GM12878 (cell line): ENCODE data around the gene CREB3L1. TPM values are rescaled to one million over a fixed set of nuclear protein-coding genes. Genes with fewer than 3 reads are reported as not detected.

Experiments used
- ATAC-seq: fragments of 200-7000 bp; cut with Tn5 transposase; 3 replicates; pipeline ENCODE4 v1.9.1; 2020; ENCODE audit warnings: mild to moderate bottlenecking, moderate library complexity
- BruUV-seq: library from RNA; stranded (reverse); fragments of 400-500 nt; replicated peaks from 2 replicates; lab custom pipeline; 2021; lab: Mats Ljungman, UMichigan
- CTCF ChIA-PET: fragments of 300-600 bp; sonication (Branson Sonifier 250); formaldehyde crosslinking; extraction: SDS; loops from one replicate; lab custom pipeline; 2021; ENCODE audit warnings: inconsistent platforms; lab: Yijun Ruan, JAX
- POLR2A ChIA-PET: fragments of 350-600 bp; formaldehyde crosslinking; extraction: SDS; loops from one replicate; lab custom pipeline; 2021; ENCODE audit warnings: inconsistent platforms; lab: Charles Lee
- RAD21 ChIA-PET: fragments of 300-600 bp; sonication (Branson Sonifier 250); formaldehyde crosslinking; loops from one replicate; lab custom pipeline; 2023; ENCODE audit warnings: antibody characterized with exemption; ENCODE audit not compliant: unreplicated experiment; lab: Charles Lee
- SMC1A ChIA-PET: fragments of 300-600 bp; sonication (Branson Sonifier 250); formaldehyde crosslinking; loops from one replicate; lab custom pipeline; 2023; ENCODE audit not compliant: unreplicated experiment, uncharacterized antibody; lab: Charles Lee
- DNase-seq: peaks from one replicate; pipeline ENCODE4 v3.0.0-alpha.2; 2011; ENCODE audit warnings: low read depth, low spot score
- FAIRE-seq: peaks from 3 replicates; lab custom pipeline; 2011; peaks lifted over from hg19 to GRCh38; lab: Jason Lieb, UNC
- H2AFZ ChIP-seq: 2 replicates; pipeline ENCODE4 v1.6.0; 2011; ENCODE audit warnings: low read depth, low read length, control low read depth; ENCODE audit not compliant: control insufficient read depth
- H3K27ac ChIP-seq: 2 replicates; pipeline ENCODE4 v1.5.1; 2011; ENCODE audit warnings: control low read depth; ENCODE audit not compliant: control insufficient read depth, insufficient read depth
- H3K27me3 ChIP-seq, 2 experiments: replicated peaks in 1 of 2; 2 replicates each; pipeline versions ENCODE4 v1.6.0 to v1.6.1; 2011; ENCODE audit warnings: low read length in 1 of 2; ENCODE audit not compliant: control insufficient read depth in 2 of 2, insufficient read depth in 2 of 2
- H3K36me3 ChIP-seq, 2 experiments: 2 replicates each; pipeline ENCODE4 v1.5.1; 2011; ENCODE audit warnings: low read length in 1 of 2; ENCODE audit not compliant: control insufficient read depth in 2 of 2, insufficient read depth in 2 of 2
- H3K4me1 ChIP-seq: 2 replicates; pipeline ENCODE4 v1.6.1; 2011; ENCODE audit warnings: mild to moderate bottlenecking, low read length, moderate library complexity, mixed read lengths; ENCODE audit not compliant: control insufficient read depth, insufficient read depth
- H3K4me2 ChIP-seq: 2 replicates; pipeline ENCODE4 v1.6.0; 2011; ENCODE audit warnings: control low read depth; ENCODE audit not compliant: control insufficient read depth, insufficient read depth
- H3K4me3 ChIP-seq: fragments of 200-600 bp; sonication (generic); 2 replicates; pipeline ENCODE4 v1.5.1; 2016
- H3K79me2 ChIP-seq: 2 replicates; pipeline ENCODE4 v1.6.0; 2011; ENCODE audit warnings: low read length; ENCODE audit not compliant: control insufficient read depth, insufficient read depth
- H3K9ac ChIP-seq: 2 replicates; pipeline ENCODE4 v1.8.0; 2011; ENCODE audit warnings: low read length, control low read depth, mixed read lengths; ENCODE audit not compliant: control insufficient read depth, insufficient read depth
- H3K9me3 ChIP-seq: replicated peaks from 3 replicates; pipeline ENCODE4 v1.5.1; 2011; ENCODE audit warnings: mild to moderate bottlenecking, low read length; ENCODE audit not compliant: control insufficient read depth, insufficient read depth
- H4K20me1 ChIP-seq: 2 replicates; pipeline ENCODE4 v1.6.0; 2011; ENCODE audit not compliant: control insufficient read depth, insufficient read depth
- BRCA1 ChIP-seq: IDR thresholded peaks from 2 replicates; pipeline ENCODE4 v1.6.1; 2011; ENCODE audit warnings: low read depth, low read length, improper control_type of control experiment
- EED ChIP-seq: sonication (generic); IDR thresholded peaks from 2 replicates; pipeline ENCODE4 v1.6.1; 2016; ENCODE audit warnings: antibody characterized with exemption, low read depth
- IRF3 ChIP-seq: fragments of 450-650 bp; IDR thresholded peaks from 2 replicates; pipeline ENCODE4 v1.6.1; 2014; ENCODE audit warnings: mild to moderate bottlenecking
- KLF5 ChIP-seq: fragments of 450-650 bp; IDR thresholded peaks from 2 replicates; pipeline ENCODE4 v1.6.1; 2014; ENCODE audit warnings: mild to moderate bottlenecking; ENCODE audit not compliant: partially characterized antibody
- NR2C1 ChIP-seq: fragments of 450-650 bp; IDR thresholded peaks from 2 replicates; pipeline ENCODE4 v1.6.1; 2017; ENCODE audit warnings: antibody characterized with exemption, mild to moderate bottlenecking, moderate library complexity
- SREBF2 ChIP-seq: IDR thresholded peaks from 2 replicates; pipeline ENCODE4 v1.6.1; 2012; ENCODE audit warnings: mild to moderate bottlenecking, low read length
- ZBED1 ChIP-seq: IDR thresholded peaks from 2 replicates; pipeline ENCODE4 v1.6.1; 2016; ENCODE audit warnings: borderline replicate concordance
- WGBS: methylation state at CpG from one replicate; pipeline ENCODE4 v1.1.6; 2016; ENCODE audit warnings: low lambda C conversion rate; ENCODE audit not compliant: insufficient replicate concordance, insufficient coverage; ENCODE audit errors: missing lambda C conversion rate; 5-methylcytosine and 5-hydroxymethylcytosine counted together
- in situ Hi-C: fragments of 300-500 bp; cut with MboI; formaldehyde crosslinking; loops from 9 replicates; pipeline ENCODE4 v1.14.3; 2018; ENCODE audit warnings: mixed read lengths
- intact Hi-C: fragments of 100-400 bp; cut with micrococcal nuclease; formaldehyde crosslinking; loops from one replicate; pipeline ENCODE4 v1.14.2; 2022; ENCODE audit not compliant: unreplicated experiment
- polyA plus RNA-seq, 11 experiments: library from polyadenylated mRNA; depleted of rRNA in 4 of 11; unstranded in 6 of 11; stranded (reverse) in 5 of 11; fragments of >200 nt; fragmentation: Nextera tagmentation in 4 of 11; fragmentation: Illumina TruSeq in 1 of 11; extraction: Ambion mirVana in 4 of 11; extraction: Trizol in 1 of 11; gene quantifications; 1 replicate in 1 of 11; 2 replicates in 10 of 11; pipeline versions ENCODE4 v1.2.1 to v1.2.3, GENCODE V29; 2011 to 2016; ENCODE audit warnings: inconsistent platforms in 2 of 11, missing spikeins in 2 of 11, low read depth in 1 of 11
- total RNA-seq, 4 experiments: library from RNA; depleted of rRNA in 3 of 4; stranded (reverse); fragments of >200 nt in 3 of 4; fragmentation: Illumina TruSeq in 1 of 4; extraction: Trizol in 1 of 4; gene quantifications; 2 replicates each; pipeline versions ENCODE4 v1.2.1 to v1.2.3, GENCODE V29; 2013 to 2021
- TF ChIP-seq, protein P1 (sequence below): fragments of 450-650 bp; IDR thresholded peaks from 2 replicates; pipeline ENCODE4 v1.6.1; 2017; ENCODE audit warnings: borderline replicate concordance
- TF ChIP-seq, protein P2 (sequence below): fragments of 450-650 bp; IDR thresholded peaks from 2 replicates; pipeline ENCODE4 v1.6.1; 2016; ENCODE audit warnings: mild to moderate bottlenecking
- TF ChIP-seq, protein P3 (sequence below): IDR thresholded peaks from 2 replicates; pipeline ENCODE4 v1.6.1; 2012; ENCODE audit warnings: improper control_type of control experiment, low read depth, low read length; ENCODE audit not compliant: insufficient replicate concordance
- TF ChIP-seq, protein P4 (sequence below): IDR thresholded peaks from 2 replicates; pipeline ENCODE4 v1.6.1; 2011; ENCODE audit warnings: mild to moderate bottlenecking, low read depth, low read length, moderate library complexity; ENCODE audit not compliant: insufficient replicate concordance

The CREB3L1 gene
- total and polyA plus RNA-seq, 10 of the 15 experiments (the other 5 are each of a cell fraction or from before 2014, with no cell fraction given): 0.03 to 1.4 (median 0.22) TPM

GRCh38 chr11:46285594-46286033 lies 8.2 kb downstream of the CREB3L1 start:
- Histone ChIP-seq H3K27me3 (no peaks in the 10 kb centered on the region), H3K79me2 (peaks cover 13% of the 10 kb centered on the region), H3K9ac (no peak overlapping the region), H2AFZ (no peak overlapping the region), H3K4me1 (peaks cover 10% of the 10 kb centered on the region; the same call in 1 of the 2 replicates), H4K20me1 (no peaks in the 10 kb centered on the region), H3K4me2 (peak overlapping the region; percentile 53), H3K36me3 (no peaks in the 10 kb centered on the region), H3K27ac (no peak overlapping the region), H3K9me3 (no peaks in the 10 kb centered on the region), H3K4me3 (peak overlapping the region; percentile 14; the same call in 1 of the 2 replicates)
- RAD21 ChIA-PET: interaction anchor here (1.0 to 1.6 kb wide), 3 partner anchors 10 to 24 kb away, joined by 3 to 5 read pairs (median 3); no protein-coding TSS in a partner anchor
- no peak for DNase-seq
- WGBS: 42% methylated on average over 11 of the region's 11 CpGs
- POLR2A ChIA-PET: interaction anchor here (2.1 kb wide), 1 partner anchor 14 kb away, joined by 8 read pairs; no protein-coding TSS in a partner anchor
- FAIRE-seq: no peak
- no TSS peak for BruUV-seq
- in situ Hi-C loops: no loop called here
- SMC1A ChIA-PET: interaction anchor here (0.8 to 1.9 kb wide), 5 partner anchors 14 to 28 kb away, joined by 3 to 6 read pairs (median 5); no protein-coding TSS in a partner anchor
- ATAC-seq: no peak
- intact Hi-C loops: no loop called here
- TF ChIP-seq IRF3 (no peak), EED (no peak), ZBED1 (no peak), NR2C1 (no peak), BRCA1 (no peak), SREBF2 (no peak), KLF5 (no peak)
- TF ChIP-seq, protein P1, sequence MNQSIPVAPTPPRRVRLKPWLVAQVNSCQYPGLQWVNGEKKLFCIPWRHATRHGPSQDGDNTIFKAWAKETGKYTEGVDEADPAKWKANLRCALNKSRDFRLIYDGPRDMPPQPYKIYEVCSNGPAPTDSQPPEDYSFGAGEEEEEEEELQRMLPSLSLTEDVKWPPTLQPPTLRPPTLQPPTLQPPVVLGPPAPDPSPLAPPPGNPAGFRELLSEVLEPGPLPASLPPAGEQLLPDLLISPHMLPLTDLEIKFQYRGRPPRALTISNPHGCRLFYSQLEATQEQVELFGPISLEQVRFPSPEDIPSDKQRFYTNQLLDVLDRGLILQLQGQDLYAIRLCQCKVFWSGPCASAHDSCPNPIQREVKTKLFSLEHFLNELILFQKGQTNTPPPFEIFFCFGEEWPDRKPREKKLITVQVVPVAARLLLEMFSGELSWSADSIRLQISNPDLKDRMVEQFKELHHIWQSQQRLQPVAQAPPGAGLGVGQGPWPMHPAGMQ: no peak
- TF ChIP-seq, protein P2, sequence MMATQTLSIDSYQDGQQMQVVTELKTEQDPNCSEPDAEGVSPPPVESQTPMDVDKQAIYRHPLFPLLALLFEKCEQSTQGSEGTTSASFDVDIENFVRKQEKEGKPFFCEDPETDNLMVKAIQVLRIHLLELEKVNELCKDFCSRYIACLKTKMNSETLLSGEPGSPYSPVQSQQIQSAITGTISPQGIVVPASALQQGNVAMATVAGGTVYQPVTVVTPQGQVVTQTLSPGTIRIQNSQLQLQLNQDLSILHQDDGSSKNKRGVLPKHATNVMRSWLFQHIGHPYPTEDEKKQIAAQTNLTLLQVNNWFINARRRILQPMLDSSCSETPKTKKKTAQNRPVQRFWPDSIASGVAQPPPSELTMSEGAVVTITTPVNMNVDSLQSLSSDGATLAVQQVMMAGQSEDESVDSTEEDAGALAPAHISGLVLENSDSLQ: peak; percentile 83
- TF ChIP-seq, protein P3, sequence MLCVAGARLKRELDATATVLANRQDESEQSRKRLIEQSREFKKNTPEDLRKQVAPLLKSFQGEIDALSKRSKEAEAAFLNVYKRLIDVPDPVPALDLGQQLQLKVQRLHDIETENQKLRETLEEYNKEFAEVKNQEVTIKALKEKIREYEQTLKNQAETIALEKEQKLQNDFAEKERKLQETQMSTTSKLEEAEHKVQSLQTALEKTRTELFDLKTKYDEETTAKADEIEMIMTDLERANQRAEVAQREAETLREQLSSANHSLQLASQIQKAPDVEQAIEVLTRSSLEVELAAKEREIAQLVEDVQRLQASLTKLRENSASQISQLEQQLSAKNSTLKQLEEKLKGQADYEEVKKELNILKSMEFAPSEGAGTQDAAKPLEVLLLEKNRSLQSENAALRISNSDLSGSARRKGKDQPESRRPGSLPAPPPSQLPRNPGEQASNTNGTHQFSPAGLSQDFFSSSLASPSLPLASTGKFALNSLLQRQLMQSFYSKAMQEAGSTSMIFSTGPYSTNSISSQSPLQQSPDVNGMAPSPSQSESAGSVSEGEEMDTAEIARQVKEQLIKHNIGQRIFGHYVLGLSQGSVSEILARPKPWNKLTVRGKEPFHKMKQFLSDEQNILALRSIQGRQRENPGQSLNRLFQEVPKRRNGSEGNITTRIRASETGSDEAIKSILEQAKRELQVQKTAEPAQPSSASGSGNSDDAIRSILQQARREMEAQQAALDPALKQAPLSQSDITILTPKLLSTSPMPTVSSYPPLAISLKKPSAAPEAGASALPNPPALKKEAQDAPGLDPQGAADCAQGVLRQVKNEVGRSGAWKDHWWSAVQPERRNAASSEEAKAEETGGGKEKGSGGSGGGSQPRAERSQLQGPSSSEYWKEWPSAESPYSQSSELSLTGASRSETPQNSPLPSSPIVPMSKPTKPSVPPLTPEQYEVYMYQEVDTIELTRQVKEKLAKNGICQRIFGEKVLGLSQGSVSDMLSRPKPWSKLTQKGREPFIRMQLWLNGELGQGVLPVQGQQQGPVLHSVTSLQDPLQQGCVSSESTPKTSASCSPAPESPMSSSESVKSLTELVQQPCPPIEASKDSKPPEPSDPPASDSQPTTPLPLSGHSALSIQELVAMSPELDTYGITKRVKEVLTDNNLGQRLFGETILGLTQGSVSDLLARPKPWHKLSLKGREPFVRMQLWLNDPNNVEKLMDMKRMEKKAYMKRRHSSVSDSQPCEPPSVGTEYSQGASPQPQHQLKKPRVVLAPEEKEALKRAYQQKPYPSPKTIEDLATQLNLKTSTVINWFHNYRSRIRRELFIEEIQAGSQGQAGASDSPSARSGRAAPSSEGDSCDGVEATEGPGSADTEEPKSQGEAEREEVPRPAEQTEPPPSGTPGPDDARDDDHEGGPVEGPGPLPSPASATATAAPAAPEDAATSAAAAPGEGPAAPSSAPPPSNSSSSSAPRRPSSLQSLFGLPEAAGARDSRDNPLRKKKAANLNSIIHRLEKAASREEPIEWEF: no peak
- TF ChIP-seq, protein P4, sequence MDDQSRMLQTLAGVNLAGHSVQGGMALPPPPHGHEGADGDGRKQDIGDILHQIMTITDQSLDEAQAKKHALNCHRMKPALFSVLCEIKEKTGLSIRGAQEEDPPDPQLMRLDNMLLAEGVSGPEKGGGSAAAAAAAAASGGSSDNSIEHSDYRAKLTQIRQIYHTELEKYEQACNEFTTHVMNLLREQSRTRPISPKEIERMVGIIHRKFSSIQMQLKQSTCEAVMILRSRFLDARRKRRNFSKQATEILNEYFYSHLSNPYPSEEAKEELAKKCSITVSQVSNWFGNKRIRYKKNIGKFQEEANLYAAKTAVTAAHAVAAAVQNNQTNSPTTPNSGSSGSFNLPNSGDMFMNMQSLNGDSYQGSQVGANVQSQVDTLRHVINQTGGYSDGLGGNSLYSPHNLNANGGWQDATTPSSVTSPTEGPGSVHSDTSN: peak; percentile 78
- CTCF ChIA-PET: interaction anchor here (0.7 to 3.5 kb wide), 10 partner anchors 8 to 47 kb away, joined by 3 to 14 read pairs (median 4); partner anchors contain the start of gene CREB3L1
